ENCODE data around the gene GJA5.
A peak's percentile ranks its signal among the peaks of the same experiment; 100 is the strongest.

GJA5 gene

DNA sequence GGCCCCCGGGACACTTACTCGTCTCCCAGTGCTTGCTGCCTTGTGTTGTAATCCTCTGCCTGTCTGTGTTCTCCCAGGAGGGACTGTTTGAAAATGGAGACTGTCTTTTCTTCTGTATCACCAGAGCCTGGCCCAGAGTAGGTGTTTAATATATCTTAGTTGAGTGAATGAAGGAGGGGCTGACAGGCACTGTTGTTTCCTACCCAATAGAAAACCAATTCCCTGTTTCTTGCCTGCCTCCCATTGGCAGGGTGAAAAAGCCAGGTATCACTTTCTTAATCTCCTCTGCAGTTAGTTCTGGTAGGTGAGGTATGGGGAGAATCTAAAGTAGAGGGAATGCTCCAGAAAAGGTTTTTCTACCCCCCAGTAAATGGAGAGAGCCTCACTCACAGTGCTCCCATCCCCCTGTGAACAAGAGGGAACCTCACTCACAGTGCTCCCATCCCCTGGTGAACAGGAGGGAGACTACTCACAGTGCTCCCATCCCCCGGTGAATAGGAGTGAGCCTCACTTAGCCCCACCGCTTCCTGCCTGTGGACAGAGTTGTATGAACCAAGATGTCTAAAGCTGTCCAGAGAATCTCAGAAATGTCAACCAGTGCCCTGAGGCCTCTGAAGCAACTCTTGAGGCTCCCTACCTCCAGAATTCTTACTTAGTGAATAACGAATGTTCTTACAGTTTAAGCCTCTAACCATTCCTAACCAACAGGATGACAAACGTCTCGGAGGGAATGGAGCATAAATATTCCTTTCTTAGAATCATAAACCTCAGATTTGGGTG, at the start of gene GJA5:
Gene GJA5 (minus strand): TSS at position 122 of the 780 bp plus-strand sequence. CDS start 1,364 bp downstream, outside the sequence.
- DNase-seq, result no peak

GRCh38 chr1:147809236-147809635, 48.8 kb upstream of the GJA5 start:
- DNase-seq, result no peak

- DNase-seq, result no peak
Observed at GRCh38 chr1:147808025-147808424, 47.6 kb upstream of the GJA5 start.

- no peak for DNase-seq
Observed at GRCh38 chr1:147807405-147807804, 47.0 kb upstream of the GJA5 start.

DNA sequence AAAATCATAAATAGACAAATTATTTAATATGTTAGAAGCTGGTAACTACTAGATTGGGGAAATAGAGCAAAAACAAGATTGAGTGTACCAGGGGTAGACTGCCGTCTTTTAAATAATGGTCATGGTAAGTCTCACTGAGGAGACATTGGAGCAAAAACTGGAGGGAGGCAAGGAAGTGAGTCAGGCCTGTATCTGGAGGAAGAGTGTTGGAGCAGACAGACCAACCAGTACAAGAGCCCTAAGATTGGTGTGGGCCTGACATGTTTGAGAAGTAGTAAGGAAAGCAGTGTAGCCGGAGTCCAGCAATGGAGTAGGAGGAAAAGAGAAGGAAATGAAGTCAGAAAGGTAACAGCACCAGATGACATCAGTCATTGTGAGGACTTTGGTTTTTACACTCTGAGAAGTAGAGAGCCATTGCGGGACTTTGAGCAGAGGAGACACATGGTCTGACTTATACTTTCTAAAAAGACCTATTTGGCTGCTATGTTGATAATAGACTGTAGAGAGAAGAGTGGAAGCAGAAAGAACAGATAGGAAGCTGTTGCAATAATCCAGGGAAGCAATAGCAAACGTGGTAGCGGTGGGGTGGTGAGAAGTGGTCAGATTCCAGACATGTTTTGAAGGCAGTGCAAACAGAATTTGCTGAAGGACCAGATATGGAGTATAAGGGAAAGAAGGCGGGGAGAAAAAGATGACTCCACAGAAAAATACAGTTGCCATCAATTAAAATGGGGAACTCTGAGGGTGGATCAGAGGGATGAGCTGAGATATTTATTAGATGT, 44.7 kb upstream of the GJA5 start:
- DNase-seq, result no peak

DNA sequence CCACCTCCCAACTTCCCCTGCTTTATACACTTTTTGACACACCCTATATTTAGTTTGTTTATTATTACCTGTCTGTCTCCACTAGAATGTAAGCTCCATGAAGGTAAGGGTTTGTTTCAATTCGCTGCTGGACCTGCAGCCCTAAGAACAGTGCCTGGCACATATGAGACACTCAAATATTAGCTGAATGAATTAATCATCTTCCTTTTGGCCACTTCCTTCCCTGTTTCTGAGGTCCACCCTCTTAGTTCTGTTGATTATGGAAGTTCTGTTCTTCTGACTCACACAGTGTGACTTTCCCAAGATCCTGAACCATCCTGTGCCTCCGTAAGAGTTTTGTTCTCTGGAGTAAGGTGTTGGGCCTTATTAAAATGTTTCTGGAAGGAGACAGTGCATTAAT, 40.4 kb upstream of the GJA5 start:
- DNase-seq, result no peak

DNA sequence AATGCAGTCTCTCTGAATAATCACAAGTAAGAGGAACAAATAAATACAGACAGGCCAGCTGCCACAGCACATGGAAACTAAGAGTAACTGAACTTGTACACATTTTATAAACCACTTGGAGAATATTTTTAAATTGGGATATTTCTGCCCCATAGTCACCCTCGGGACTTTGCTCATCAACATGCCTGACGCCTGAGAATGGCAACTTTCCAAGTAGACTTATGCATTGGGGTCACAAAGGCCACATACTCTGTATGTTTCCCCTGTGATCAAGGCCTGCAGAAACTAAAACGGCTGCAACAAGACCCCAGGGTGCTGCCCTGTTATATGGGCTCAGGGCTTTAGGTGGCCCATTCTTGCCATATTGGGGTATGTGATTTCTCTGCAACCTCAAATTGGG, 38.3 kb upstream of the GJA5 start:
- no peak for DNase-seq

- DNase-seq, result no peak
Observed at GRCh38 chr1:147794570-147794969, 34.2 kb upstream of the GJA5 start.

DNA sequence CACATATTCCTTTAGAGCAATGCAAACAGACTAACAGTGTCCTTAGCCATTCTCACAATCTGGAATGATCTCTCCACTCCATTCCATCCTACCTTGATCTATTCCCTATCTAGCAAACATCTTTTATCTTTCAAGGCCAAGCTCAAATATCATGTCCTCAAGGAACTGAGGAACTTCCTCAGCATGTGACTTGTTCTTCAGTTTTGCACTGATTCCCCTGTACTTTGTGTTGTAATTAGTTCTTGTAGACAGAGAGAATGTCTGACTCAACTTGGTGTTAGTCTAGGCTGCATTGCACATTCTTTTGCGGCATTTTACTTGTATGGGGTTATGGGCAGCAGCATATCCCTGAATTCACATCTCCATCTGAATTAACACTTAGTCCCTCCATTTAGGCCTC, 31.5 kb upstream of the GJA5 start:
- no peak for DNase-seq

- no peak for DNase-seq
Observed at GRCh38 chr1:147787765-147788164, 27.4 kb upstream of the GJA5 start.

DNA sequence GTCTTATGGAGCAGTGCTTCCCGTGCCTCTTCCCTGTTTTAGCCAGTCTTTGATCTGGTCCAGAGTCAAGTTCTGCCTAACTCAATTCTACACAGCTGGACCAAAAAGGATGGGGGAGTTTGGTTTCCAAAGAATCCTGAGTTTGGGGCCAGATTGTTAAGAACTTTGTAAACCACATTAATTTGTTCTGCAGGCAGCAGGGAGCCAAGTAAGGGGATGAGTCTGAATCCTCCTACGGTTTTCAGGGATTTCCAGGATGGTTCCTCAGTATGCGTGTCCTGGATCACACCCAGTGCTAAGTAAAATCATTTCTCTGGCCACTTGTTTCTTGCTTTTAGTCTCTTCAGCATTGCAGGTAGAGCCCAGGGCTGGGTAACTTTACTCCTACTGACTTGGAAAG, 26.1 kb upstream of the GJA5 start:
- no peak for DNase-seq

DNA sequence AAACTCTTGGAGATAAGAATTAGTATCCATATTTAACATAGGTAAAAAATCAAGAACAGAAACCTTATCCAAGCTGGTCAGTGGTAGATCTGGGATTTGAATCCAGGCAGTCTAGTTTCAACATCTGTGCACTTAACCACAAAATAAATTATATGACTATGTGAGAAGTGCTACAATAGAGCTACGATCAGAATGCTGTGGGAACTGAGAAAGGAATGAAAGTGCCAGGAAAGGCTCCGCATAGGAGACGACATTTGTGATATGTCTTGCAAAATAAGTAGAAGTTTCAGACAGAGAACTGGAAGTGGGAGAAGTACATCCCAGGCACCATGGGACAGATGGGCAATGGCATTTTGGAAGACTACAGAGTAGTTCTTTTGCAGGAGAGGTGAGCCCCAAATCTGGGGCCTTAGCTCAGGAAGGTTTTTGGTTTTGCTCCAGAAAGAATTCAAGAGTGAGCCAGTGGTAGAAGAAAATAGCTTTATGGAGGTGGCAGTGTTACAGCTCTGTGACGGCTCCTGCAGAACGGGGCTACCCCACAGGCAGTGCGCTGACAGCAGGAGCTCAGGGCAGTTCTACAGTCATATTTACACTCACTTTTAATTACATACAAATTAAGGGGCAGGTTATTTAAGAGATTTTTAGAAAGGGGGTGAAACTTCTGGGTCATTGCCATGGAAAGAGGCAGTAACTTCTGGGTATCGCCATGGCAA, 25.5 kb upstream of the GJA5 start:
- DNase-seq, result no peak

DNA sequence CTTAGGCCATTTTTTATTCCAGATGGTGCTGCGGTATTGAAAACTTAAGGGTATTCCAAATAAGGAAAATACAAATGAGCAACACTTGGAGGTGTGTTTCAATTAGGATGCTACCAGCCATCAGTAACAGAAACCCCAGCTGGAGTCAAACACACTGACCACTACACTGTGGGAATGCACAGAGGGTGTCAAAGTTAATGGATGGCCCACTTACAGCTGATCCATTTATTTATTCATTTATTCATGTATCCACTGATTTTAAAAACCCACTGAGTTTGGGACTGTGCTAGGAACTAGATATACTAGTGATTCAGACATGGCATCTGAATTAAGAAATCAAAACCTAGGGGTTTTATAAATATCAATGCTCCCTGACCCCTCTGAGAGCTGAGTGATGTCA, 24.5 kb upstream of the GJA5 start:
- no peak for DNase-seq

DNA sequence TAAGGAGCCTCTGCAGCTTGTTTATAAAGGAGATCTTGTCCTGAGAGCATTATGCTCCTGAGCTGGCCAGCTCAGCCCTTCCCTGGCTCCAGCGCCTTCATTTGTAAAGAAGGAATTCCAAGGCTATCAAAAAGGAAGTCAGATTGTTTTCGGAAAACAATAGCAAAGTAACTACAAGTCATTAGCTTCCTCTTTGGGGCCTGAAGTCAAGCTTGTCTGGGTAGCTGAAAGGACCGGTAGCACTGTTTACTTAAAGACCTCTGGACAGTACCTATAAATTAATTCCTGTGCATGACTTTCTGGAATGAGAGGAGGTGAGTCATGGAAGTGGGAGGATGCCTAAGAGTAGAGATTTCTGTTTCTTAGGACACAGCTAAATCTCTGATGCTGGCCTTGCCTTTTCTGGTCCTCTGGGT, 20.7 kb upstream of the GJA5 start:
- no peak for DNase-seq

DNA sequence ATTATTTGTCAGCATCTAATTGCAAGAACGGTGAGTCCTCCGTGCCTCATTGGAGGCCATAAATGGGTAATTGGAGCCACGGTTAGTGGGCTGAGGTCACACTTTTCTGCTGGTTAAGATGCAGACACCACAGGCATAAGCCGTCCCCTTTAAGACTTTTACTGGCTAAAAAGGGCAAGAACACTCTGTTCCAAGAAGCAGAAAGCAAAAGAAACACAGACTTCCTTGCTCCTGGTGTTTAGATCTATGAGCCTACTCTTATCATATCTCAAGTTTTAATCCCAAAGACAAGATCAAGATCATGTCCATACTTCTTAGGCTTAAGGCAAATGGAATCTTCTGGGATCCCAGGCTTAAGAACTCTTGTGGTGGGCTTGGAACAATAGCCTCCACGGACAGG, 17.3 kb upstream of the GJA5 start:
- no peak for DNase-seq

DNA sequence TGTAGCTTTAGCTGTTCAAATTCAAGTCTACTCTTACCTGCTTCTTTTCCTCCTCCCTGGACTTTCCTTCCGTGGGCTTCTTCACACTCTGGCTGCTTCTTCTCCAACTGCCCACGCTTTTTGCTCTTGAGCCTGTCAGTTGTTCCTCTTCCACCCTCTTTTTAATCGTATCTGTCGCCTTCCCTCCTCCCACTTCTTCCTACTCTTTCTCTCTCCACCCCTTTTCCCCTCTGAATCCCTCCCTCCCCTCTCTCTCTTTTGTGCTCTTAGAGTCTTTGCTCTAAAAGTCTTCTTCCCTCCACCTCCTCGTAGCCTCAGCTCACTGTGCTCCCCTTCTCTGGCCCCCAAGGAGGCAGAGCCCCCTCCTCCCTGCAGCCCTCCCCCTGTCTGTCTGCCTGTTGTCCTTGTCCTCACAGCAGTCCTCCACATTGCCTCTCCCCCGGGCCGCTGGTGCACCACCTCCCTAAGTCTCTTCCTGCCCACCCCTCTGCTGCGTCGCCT, 12.9 kb upstream of the GJA5 start:
- no peak for DNase-seq

DNA sequence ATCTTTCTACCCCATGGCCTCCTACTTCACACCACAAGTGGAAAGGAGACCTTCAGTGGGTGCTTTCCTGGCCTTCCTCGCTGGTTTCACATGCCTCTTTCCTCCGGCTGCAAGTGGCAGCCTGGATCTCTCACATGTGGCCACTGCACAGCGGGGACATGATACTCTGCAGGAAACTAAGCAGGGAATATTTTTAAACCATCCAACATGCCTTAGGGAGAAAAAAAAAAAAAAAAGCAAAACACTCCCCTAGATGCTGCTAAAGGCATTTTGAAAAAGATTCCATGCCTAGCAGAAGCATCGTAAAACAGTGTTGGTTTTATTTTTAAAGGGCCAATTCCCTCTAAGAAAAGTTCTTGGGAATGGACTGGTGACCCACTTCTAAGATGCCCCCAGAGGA, 12.2 kb upstream of the GJA5 start:
- no peak for DNase-seq

- peak; percentile 20 for DNase-seq
Observed at GRCh38 chr1:147771226-147772125, 11.1 kb upstream of the GJA5 start.

DNA sequence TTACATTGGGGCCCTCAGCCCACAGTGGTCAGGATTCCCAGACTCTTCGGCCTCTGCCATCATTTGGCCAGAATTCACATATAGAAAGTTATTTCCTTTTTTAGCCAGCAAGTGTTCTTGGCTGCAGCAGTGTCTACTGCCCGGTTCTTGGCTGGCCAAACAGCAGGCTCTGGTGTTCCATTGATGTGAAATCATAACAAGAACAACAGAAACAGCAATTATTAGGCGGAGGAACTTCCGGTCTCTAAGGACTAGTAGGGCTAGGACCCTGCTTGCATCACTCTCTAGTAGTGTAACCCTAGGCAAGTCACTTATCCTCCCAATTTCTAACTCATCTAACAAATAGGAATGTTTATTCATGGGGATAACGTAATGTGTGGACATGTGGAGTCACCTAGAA, 8.7 kb upstream of the GJA5 start:
- DNase-seq, result no peak

DNA sequence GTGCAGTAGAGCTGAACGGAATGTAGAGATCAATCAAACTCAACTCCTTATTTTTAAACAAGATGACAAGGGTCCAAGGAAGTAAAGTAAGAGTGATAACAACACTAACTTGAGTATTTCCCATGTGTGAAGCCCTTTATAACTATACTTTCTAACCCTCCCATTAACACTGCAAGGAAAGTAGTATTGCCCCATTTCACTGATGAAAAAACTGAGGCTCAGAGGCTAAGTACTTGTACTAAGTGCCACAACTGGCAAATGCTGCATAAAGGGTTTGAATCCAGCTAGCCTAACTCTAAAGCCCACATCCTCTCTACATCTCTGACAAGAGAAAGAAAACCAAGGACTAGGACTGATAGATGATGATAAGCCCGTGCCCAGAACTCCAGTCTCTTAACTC, 8.2 kb upstream of the GJA5 start:
- DNase-seq, result no peak

DNA sequence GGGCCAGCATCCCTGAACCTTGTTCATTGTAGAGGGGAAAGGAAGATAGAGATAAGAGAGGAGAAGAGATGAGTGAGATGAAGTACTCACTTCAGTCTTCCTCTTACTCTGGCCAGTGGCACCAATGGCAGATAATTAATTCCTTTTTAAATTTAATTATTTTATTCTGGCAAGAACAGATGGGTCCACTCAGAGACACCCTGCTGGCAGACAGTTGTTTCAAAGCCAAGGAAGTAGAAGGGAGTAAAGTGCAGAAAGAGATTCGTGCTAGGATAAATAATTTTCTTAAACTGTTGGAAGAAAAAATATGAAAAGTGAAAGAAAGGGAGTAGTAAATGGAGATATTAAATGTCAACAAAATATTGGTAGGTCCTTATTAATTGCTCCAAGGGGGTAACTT, 7.7 kb upstream of the GJA5 start:
- DNase-seq, result no peak

GRCh38 chr1:147762233-147763024, 2.0 kb upstream of the GJA5 start:
- DNase-seq, result no peak

Measured in DMS153 (cell line).